IMR-90 (cell line): ENCODE data around the gene STAM2. TPM values are rescaled to one million over a fixed set of nuclear protein-coding genes. Genes with fewer than 3 reads are reported as not detected.

Experiments
- ATAC-seq: fragments of 200-7000 bp; cut with Tn5 transposase; 2 replicates; pipeline ENCODE4 v1.9.1; 2020; ENCODE audit warnings: low read depth, mild to moderate bottlenecking, moderate library complexity
- BruUV-seq: library from RNA; stranded (reverse); fragments of 400-500 nt; replicated peaks from 2 replicates; lab custom pipeline; 2021; lab: Mats Ljungman, UMichigan
- CTCF ChIA-PET: fragments of 300-600 bp; formaldehyde crosslinking; extraction: SDS; loops from one replicate; lab custom pipeline; 2021; ENCODE audit warnings: antibody characterized with exemption; lab: Yijun Ruan, JAX
- POLR2A ChIA-PET: fragments of 300-600 bp; sonication (Branson Sonifier 250); formaldehyde crosslinking; loops from one replicate; lab custom pipeline; 2022; ENCODE audit warnings: antibody characterized with exemption; ENCODE audit not compliant: unreplicated experiment; lab: Charles Lee
- DNase-seq: peaks from one replicate; pipeline ENCODE4 v3.0.0; 2013
- H2AFZ ChIP-seq: replicated peaks from 2 replicates; pipeline ENCODE3; 2013; ENCODE audit warnings: low read length, mild to moderate bottlenecking; ENCODE audit not compliant: poor library complexity
- H2AK5ac ChIP-seq: 2 replicates; pipeline ENCODE4 v1.6.1; 2013; ENCODE audit warnings: low read depth, low read length, inconsistent platforms
- H2AK9ac ChIP-seq: replicated peaks from 2 replicates; pipeline ENCODE3; 2013; ENCODE audit warnings: mild to moderate bottlenecking, low read depth, low read length, moderate library complexity; ENCODE audit not compliant: poor library complexity
- H2BK120ac ChIP-seq: 2 replicates; pipeline ENCODE4 v1.6.1; 2013; ENCODE audit warnings: low read depth, low read length, inconsistent platforms
- H2BK15ac ChIP-seq: 3 replicates; pipeline ENCODE4 v1.6.1; 2013; ENCODE audit warnings: low read depth, low read length, inconsistent platforms
- H2BK20ac ChIP-seq: 2 replicates; pipeline ENCODE4 v1.6.1; 2013; ENCODE audit warnings: low read depth, mild to moderate bottlenecking, inconsistent platforms, low read length, moderate library complexity
- H2BK5ac ChIP-seq: 2 replicates; pipeline ENCODE4 v1.6.1; 2013; ENCODE audit warnings: mild to moderate bottlenecking, low read depth, low read length, inconsistent platforms; ENCODE audit not compliant: poor library complexity, severe bottlenecking
- H3K14ac ChIP-seq: replicated peaks from 2 replicates; pipeline ENCODE4 v1.6.1; 2013; ENCODE audit warnings: low read depth, low read length, inconsistent platforms
- H3K18ac ChIP-seq: 2 replicates; pipeline ENCODE4 v1.6.1; 2013; ENCODE audit warnings: low read depth, low read length, control low read depth
- H3K23ac ChIP-seq: 2 replicates; pipeline ENCODE4 v1.6.1; 2013; ENCODE audit warnings: low read depth, low read length, inconsistent platforms
- H3K27ac ChIP-seq: 2 replicates; pipeline ENCODE4 v1.5.1; 2013; ENCODE audit warnings: mild to moderate bottlenecking, control low read depth, low read length; ENCODE audit not compliant: insufficient read depth
- H3K27me3 ChIP-seq: 2 replicates; pipeline ENCODE4 v1.6.1; 2013; ENCODE audit warnings: low read length; ENCODE audit not compliant: control insufficient read depth, insufficient read depth
- H3K36me3 ChIP-seq: 2 replicates; pipeline ENCODE4 v1.6.1; 2013; ENCODE audit warnings: low read length, mixed read lengths; ENCODE audit not compliant: control insufficient read depth, insufficient read depth
- H3K4ac ChIP-seq: 2 replicates; pipeline ENCODE4 v1.6.1; 2013; ENCODE audit warnings: low read depth, low read length, inconsistent platforms
- H3K4me1 ChIP-seq: 2 replicates; pipeline ENCODE4 v1.6.1; 2013; ENCODE audit warnings: low read length, mixed read lengths; ENCODE audit not compliant: control insufficient read depth, insufficient read depth
- H3K4me2 ChIP-seq: 2 replicates; pipeline ENCODE4 v1.6.1; 2013; ENCODE audit warnings: low read depth, mild to moderate bottlenecking, control low read depth, low read length, moderate library complexity
- H3K4me3 ChIP-seq: 2 replicates; pipeline ENCODE4 v1.5.1; 2013; ENCODE audit warnings: low read depth, mild to moderate bottlenecking, control low read depth, low read length, moderate library complexity; ENCODE audit not compliant: insufficient read depth
- H3K56ac ChIP-seq: 2 replicates; pipeline ENCODE4 v1.6.1; 2013; ENCODE audit warnings: low read length, inconsistent platforms; ENCODE audit not compliant: insufficient read depth; ENCODE audit errors: extremely low read depth
- H3K79me1 ChIP-seq, 2 experiments: 2 replicates each; pipeline ENCODE4 v1.6.1; 2013; ENCODE audit warnings: low read length in 2 of 2, inconsistent platforms in 1 of 2, low read depth in 1 of 2
- H3K9ac ChIP-seq: 2 replicates; pipeline ENCODE4 v1.6.1; 2013; ENCODE audit warnings: low read depth, low read length, control low read depth
- H3K9me1 ChIP-seq: 2 replicates; pipeline ENCODE4 v1.6.1; 2013; ENCODE audit warnings: low read length, inconsistent platforms; ENCODE audit not compliant: insufficient read depth
- H3K9me3 ChIP-seq: 2 replicates; pipeline ENCODE4 v1.6.1; 2013; ENCODE audit warnings: low read length; ENCODE audit not compliant: control insufficient read depth, insufficient read depth
- H4K20me1 ChIP-seq: 2 replicates; pipeline ENCODE4 v1.6.1; 2013; ENCODE audit warnings: low read length, inconsistent platforms; ENCODE audit not compliant: insufficient read depth
- H4K5ac ChIP-seq: 2 replicates; pipeline ENCODE4 v1.6.1; 2013; ENCODE audit warnings: mild to moderate bottlenecking, low read depth, low read length, control low read depth
- H4K8ac ChIP-seq, 2 experiments: 2 replicates each; pipeline ENCODE4 v1.6.1; 2013; ENCODE audit warnings: low read depth in 2 of 2, low read length in 2 of 2, control low read depth in 1 of 2, inconsistent platforms in 1 of 2
- H4K91ac ChIP-seq: 2 replicates; pipeline ENCODE4 v1.6.1; 2013; ENCODE audit warnings: low read depth, low read length, inconsistent platforms; ENCODE audit not compliant: insufficient read depth
- BHLHE40 ChIP-seq: fragments of 150-350 bp; IDR thresholded peaks from 2 replicates; pipeline ENCODE4 v1.6.1; 2016; ENCODE audit warnings: mild to moderate bottlenecking, low read depth, low read length
- CEBPB ChIP-seq: IDR thresholded peaks from 2 replicates; pipeline ENCODE4 v1.6.1; 2012; ENCODE audit warnings: low read depth, low read length, improper control_type of control experiment
- CTCF ChIP-seq: conservative IDR thresholded peaks from 2 replicates; pipeline ENCODE4 v1.5.1; 2012; ENCODE audit warnings: mild to moderate bottlenecking, low read depth, low read length, improper control_type of control experiment
- ELK1 ChIP-seq: fragments of 150-350 bp; IDR thresholded peaks from 2 replicates; pipeline ENCODE4 v1.6.1; 2016; ENCODE audit warnings: low read depth, mild to moderate bottlenecking, low read length, moderate library complexity, borderline replicate concordance
- FOS ChIP-seq: fragments of 150-350 bp; IDR thresholded peaks from 2 replicates; pipeline ENCODE4 v1.6.1; 2016; ENCODE audit warnings: low read depth, low read length
- MAZ ChIP-seq: IDR thresholded peaks from 2 replicates; pipeline ENCODE4 v1.6.1; 2012; ENCODE audit warnings: low read depth, mild to moderate bottlenecking, low read length, improper control_type of control experiment, moderate library complexity, borderline replicate concordance
- MXI1 ChIP-seq: IDR thresholded peaks from 2 replicates; pipeline ENCODE4 v1.6.1; 2012; ENCODE audit warnings: low read depth, mild to moderate bottlenecking, low read length, moderate library complexity, borderline replicate concordance
- POLR2A ChIP-seq: IDR thresholded peaks from 2 replicates; pipeline ENCODE4 v1.6.1; 2012; ENCODE audit warnings: mild to moderate bottlenecking, low read depth, low read length
- RAD21 ChIP-seq: IDR thresholded peaks from 2 replicates; pipeline ENCODE4 v1.6.1; 2012; ENCODE audit warnings: low read length, improper control_type of control experiment
- RCOR1 ChIP-seq: IDR thresholded peaks from 2 replicates; pipeline ENCODE4 v1.6.1; 2012; ENCODE audit warnings: mild to moderate bottlenecking, low read length, improper control_type of control experiment; ENCODE audit not compliant: insufficient replicate concordance
- RFX5 ChIP-seq: IDR thresholded peaks from 2 replicates; pipeline ENCODE4 v1.8.0; 2012; ENCODE audit warnings: low read depth, mild to moderate bottlenecking, low read length, moderate library complexity
- SMC3 ChIP-seq: fragments of 150-350 bp; IDR thresholded peaks from 2 replicates; pipeline ENCODE4 v1.6.1; 2016; ENCODE audit warnings: low read depth, mild to moderate bottlenecking, antibody characterized with exemption, low read length, moderate library complexity
- WGBS, 2 experiments: methylation state at CpG; one replicate each; pipeline versions ENCODE4 v1.1.5 to v1.1.7; 2013; ENCODE audit warnings: missing lambda C conversion rate in 2 of 2; ENCODE audit not compliant: insufficient read length in 1 of 2; ENCODE audit errors: extremely low coverage in 2 of 2; 5-methylcytosine and 5-hydroxymethylcytosine counted together
- dilution Hi-C: fragments of 300-500 bp; cut with HindIII; formaldehyde crosslinking; loops from one replicate; pipeline ENCODE4 v1.14.3; 2018; ENCODE audit warnings: low sequenced_read_pairs; ENCODE audit not compliant: unreplicated experiment
- in situ Hi-C: fragments of 300-500 bp; cut with MboI; formaldehyde crosslinking; loops from 3 replicates; pipeline ENCODE4 v1.14.3; 2019; ENCODE audit warnings: low sequenced_read_pairs, inconsistent platforms, mixed read lengths
- intact Hi-C: fragments of 100-400 bp; cut with micrococcal nuclease; formaldehyde crosslinking; loops from 2 replicates; pipeline ENCODE4 v1.10.0; 2022
- polyA plus RNA-seq, 3 experiments: library from polyadenylated mRNA; depleted of rRNA; stranded (reverse); fragments of >200 nt; gene quantifications; 2 replicates each; pipeline ENCODE4 v1.2.3, GENCODE V29; 2012; ENCODE audit warnings: low replicate concordance in 1 of 3
- total RNA-seq: library from RNA; depleted of rRNA; stranded (reverse); fragments of >200 nt; gene quantifications from 2 replicates; pipeline ENCODE4 v1.2.3, GENCODE V29; 2012

Gene STAM2
- total and polyA plus RNA-seq, 2 of the 4 experiments (the other 2 are of a cell fraction): 12.5 to 29.2 TPM

- in situ Hi-C loops (loop anchor here (5.0 kb wide), 1 partner anchor 131 kb away; no protein-coding TSS in a partner anchor), dilution Hi-C loops (no loop called here), intact Hi-C loops (no loop called here)
- Histone ChIP-seq H3K23ac (peak overlapping the region; percentile 76; the same call in 1 of the 2 replicates), H2BK15ac (peak overlapping the region; percentile 87), H2BK120ac (peak overlapping the region; percentile 95), H3K36me3 (no peaks in the 10 kb centered on the region), H3K4me3 (no peak overlapping the region; the same call in 1 of the 2 replicates), H4K5ac (no peak overlapping the region), H2AK5ac (peak overlapping the region; percentile 68; the same call in 1 of the 2 replicates), H3K79me1 (no peaks in the 10 kb centered on the region), H4K20me1 (no peaks in the 10 kb centered on the region), H3K4me2 (peak overlapping the region; percentile 82), H2AK9ac (peak overlapping the region; percentile 1), H3K56ac (peak overlapping the region; percentile 69; the same call in 1 of the 2 replicates), H4K91ac (peak overlapping the region; percentile 63), H3K4ac (peak overlapping the region; percentile 83), H3K14ac (peak overlapping the region; percentile 79), H2AFZ (peak overlapping the region; percentile 82), H3K27ac (peak overlapping the region; percentile 72), H3K4me1 (no peaks in the 10 kb centered on the region), H3K9ac (peak overlapping the region; percentile 39; the same call in 1 of the 2 replicates), H3K27me3 (no peaks in the 10 kb centered on the region), H3K18ac (peak overlapping the region; percentile 73; the same call in 1 of the 2 replicates), H3K9me1 (no peaks in the 10 kb centered on the region; the same call in 1 of the 2 replicates), H2BK20ac (peak overlapping the region; percentile 93), H4K8ac (peak overlapping the region in 1 of 2 experiments; percentile 95; a peak in 3 of 4 replicates), H2BK5ac (peak overlapping the region; percentile 66), H3K9me3 (no peaks in the 10 kb centered on the region)
- WGBS, 2 experiments: 25% methylated on average over 4 of the region's 9 CpGs; no CpG with 5 or more reads in 1 of the 2 experiments
- POLR2A ChIA-PET: interaction anchor here (0.8 kb wide), 1 partner anchor 135 kb away, joined by 4 read pairs; no protein-coding TSS in a partner anchor
- peak; percentile 54 for TF ChIP-seq BHLHE40
- TF ChIP-seq POLR2A: peak; percentile 37; the same call in 1 of the 2 replicates
- peak; percentile 58; the same call in 1 of the 2 replicates for TF ChIP-seq MAZ
- peak; percentile 88 for TF ChIP-seq RFX5
- TF ChIP-seq CTCF: no peak
- no peak for TF ChIP-seq ELK1
- peak; percentile 62; the same call in 1 of the 2 replicates for TF ChIP-seq MXI1
- no peak for TF ChIP-seq RCOR1
- 0 out of 2 replicates have a peak, but pooled peaks have one; percentile 28 for TF ChIP-seq CEBPB
- no peak; the same call in 1 of the 2 replicates for TF ChIP-seq SMC3
- TF ChIP-seq RAD21: peak; percentile 22
- TF ChIP-seq FOS: peak; percentile 83
- CTCF ChIA-PET: interaction anchor here (0.9 to 1.1 kb wide), 2 partner anchors 25 to 434 kb away, joined by 4 read pairs; partner anchors contain the start of gene STAM2
- DNase-seq (peak; percentile 98), ATAC-seq (peak; percentile 100)
- BruUV-seq: no TSS peak
Observed at GRCh38 chr2:152200565-152201465, 25.3 kb upstream of the STAM2 start.
